SH-SY5Y (cell line): ENCODE data around the gene GNG4.

Experiments
- GATA2 ChIP-seq: IDR thresholded peaks from 2 replicates; pipeline ENCODE4 v1.6.1; 2011; ENCODE audit warnings: mild to moderate bottlenecking, low read depth, low read length
- GATA3 ChIP-seq: IDR thresholded peaks from 2 replicates; pipeline ENCODE4 v1.6.1; 2011; ENCODE audit warnings: low read depth, mild to moderate bottlenecking, low read length, moderate library complexity

- TF ChIP-seq GATA2 (no peak), GATA3 (no peak)
Observed at GRCh38 chr1:235612761-235613160, 36.8 kb downstream of the GNG4 start.
